Measurements from ENCODE around the gene COIL. TPM values are rescaled to one million over a fixed set of nuclear protein-coding genes. Genes with fewer than 3 reads are reported as not detected.
"Not testable (repeated sequence)": the region's sequence is repeated elsewhere in the genome, so short reads cannot be mapped to it uniquely, and the experiment has no call there.

The COIL gene
- total and polyA plus RNA-seq, 11 donors, result 5.7 to 11.3 (median 7.8) TPM

GRCh38 chr17:56972111-56972730 lies 11.4 kb upstream of the COIL start:
- peaks cover 0 to 5% (median 0%) of the 10 kb centered on the region in 12 donors for H3K4me1 ChIP-seq
- H3K36me3 ChIP-seq, result no peaks in the 10 kb centered on the region
- H3K9me3 ChIP-seq, result no peaks in the 10 kb centered on the region
- DNase-seq, result no peak
- no peaks in the 10 kb centered on the region for H3K27me3 ChIP-seq
- no peak for ATAC-seq
- H3K4me3 ChIP-seq, result no peak overlapping the region
- H3K27ac ChIP-seq, result no peak overlapping the region
- TF ChIP-seq POLR2A (IDR thresholded peaks at IDR 0.05), result no peak
- TF ChIP-seq, protein P1, sequence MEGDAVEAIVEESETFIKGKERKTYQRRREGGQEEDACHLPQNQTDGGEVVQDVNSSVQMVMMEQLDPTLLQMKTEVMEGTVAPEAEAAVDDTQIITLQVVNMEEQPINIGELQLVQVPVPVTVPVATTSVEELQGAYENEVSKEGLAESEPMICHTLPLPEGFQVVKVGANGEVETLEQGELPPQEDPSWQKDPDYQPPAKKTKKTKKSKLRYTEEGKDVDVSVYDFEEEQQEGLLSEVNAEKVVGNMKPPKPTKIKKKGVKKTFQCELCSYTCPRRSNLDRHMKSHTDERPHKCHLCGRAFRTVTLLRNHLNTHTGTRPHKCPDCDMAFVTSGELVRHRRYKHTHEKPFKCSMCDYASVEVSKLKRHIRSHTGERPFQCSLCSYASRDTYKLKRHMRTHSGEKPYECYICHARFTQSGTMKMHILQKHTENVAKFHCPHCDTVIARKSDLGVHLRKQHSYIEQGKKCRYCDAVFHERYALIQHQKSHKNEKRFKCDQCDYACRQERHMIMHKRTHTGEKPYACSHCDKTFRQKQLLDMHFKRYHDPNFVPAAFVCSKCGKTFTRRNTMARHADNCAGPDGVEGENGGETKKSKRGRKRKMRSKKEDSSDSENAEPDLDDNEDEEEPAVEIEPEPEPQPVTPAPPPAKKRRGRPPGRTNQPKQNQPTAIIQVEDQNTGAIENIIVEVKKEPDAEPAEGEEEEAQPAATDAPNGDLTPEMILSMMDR (IDR thresholded peaks at IDR 0.05), result no peak
- intact Hi-C loops (cut with DNase I), result loop anchor here in 1 of 10 donors (10.0 kb wide), 1 partner anchor 1113 kb away; the partner anchor contains the start of gene DYNLL2
- WGBS, 4 donors, result 73 to 85% (median 80%) methylated on average over 7 of the region's 7 CpGs

DNA sequence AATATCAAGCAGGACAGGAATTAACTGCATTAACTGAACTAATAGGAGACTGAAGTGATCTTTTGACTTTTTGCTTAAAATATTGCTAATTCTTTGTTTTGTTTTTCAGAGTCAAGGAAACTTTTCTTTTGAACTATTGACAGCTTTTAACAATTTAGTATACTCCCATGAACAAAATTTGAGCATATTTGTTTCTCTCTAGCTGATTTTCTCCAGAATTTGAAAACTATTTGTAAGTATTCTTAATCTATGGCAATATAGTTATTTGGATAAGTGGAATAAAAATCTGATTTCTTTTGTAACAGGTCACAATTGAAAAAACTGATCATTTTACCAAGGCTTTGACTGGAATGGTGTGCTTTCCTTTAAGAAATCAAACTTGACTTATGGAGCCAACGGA lies 10.1 kb upstream of the COIL start:
- no peak overlapping the region for H3K27ac ChIP-seq
- H3K27me3 ChIP-seq, result no peaks in the 10 kb centered on the region
- TF ChIP-seq, protein P1 (IDR thresholded peaks at IDR 0.05), result no peak
- TF ChIP-seq POLR2A (IDR thresholded peaks at IDR 0.05), result no peak
- no peaks in the 10 kb centered on the region for H3K36me3 ChIP-seq
- H3K4me1 ChIP-seq, result no peaks in the 10 kb centered on the region
- 84 to 97% (median 94%) methylated on average over 1 of the region's 1 CpG for WGBS, 4 donors
- no peak overlapping the region for H3K4me3 ChIP-seq
- no peak for ATAC-seq
- H3K9me3 ChIP-seq, result no peaks in the 10 kb centered on the region
- intact Hi-C loops (cut with DNase I), result loop anchor here in 1 of 10 donors (10.0 kb wide), 1 partner anchor 1114 kb away; the partner anchor contains the start of gene DYNLL2
- DNase-seq, result no peak

DNA sequence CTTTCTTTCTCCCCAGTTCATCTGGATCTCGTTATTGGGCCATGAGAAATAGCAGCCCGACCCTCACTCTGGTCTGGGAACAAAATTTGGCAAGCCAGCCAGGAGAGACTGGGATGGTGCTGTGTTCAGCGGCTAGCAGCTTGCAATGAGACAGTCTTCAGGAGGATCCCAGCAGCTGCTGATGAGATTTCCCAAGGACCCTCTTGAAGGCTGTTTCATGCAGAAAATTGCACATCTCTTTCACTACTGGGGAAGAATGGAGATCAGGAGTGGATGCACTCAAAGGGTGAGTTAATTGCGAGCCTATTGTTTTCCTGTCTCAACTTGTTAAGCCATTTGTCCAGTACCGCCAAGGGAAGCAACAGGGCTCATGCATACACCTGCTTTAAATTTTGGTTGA lies 5.5 kb upstream of the COIL start:
- WGBS, 4 donors, result 78 to 87% (median 81%) methylated on average over 5 of the region's 5 CpGs
- ATAC-seq, result no peak
- intact Hi-C loops (cut with DNase I), result no loop called here

DNA sequence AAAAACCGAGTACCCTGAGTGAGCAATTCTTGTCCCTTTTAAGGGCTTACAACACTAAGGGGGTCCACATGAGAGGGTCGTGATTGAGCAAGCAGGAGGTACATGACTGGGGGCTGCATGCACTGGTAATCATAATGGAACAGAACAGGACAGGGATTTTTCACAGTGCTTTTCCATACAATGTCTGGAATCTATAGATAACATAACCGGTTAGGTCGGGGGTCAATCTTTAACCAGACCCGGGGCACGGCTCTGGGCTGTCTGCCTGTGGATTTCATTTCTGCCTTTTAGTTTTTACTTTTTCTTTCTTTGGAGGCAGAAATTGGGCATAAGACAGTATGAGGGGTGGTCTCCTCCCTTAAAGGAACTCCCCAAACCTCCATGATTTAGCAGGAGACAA lies 4.8 kb upstream of the COIL start:
- intact Hi-C loops (cut with DNase I); H3K27me3 ChIP-seq; DNase-seq; H3K36me3 ChIP-seq; H3K27ac ChIP-seq; ATAC-seq; H3K4me3 ChIP-seq; H3K4me1 ChIP-seq; H3K9me3 ChIP-seq: not testable (repeated sequence)
- WGBS, 4 donors, result 79 to 83% (median 80%) methylated on average over 6 of the region's 6 CpGs

More for the DNA sequence above, 5.5 kb upstream of the COIL start:
- Histone ChIP-seq H3K27ac (no peak overlapping the region), H3K36me3 (no peaks in the 10 kb centered on the region), H3K9me3 (no peaks in the 10 kb centered on the region), H3K4me3 (no peak overlapping the region), H3K27me3 (no peaks in the 10 kb centered on the region), H3K4me1 (peaks cover 0 to 1% (median 0%) of the 10 kb centered on the region in 12 donors)
- no peak for TF ChIP-seq POLR2A (IDR thresholded peaks at IDR 0.05)
- TF ChIP-seq, protein P1 (IDR thresholded peaks at IDR 0.05), result no peak
- no peak for DNase-seq

- H3K27ac ChIP-seq; ATAC-seq; H3K4me1 ChIP-seq; H3K27me3 ChIP-seq; H3K4me3 ChIP-seq; DNase-seq; intact Hi-C loops (cut with DNase I); H3K36me3 ChIP-seq; H3K9me3 ChIP-seq: not testable (repeated sequence)
- 90 to 94% (median 94%) methylated on average over 9 of the region's 9 CpGs for WGBS, 4 donors
These were observed 4.4 kb upstream of the COIL start for GRCh38 chr17:56965241-56965640.

Measured in heart left ventricle (tissue), 16 donors.